Nephron progenitor cell (in vitro differentiated cells): ENCODE results near the gene POLA1.
"Not testable (repeated sequence)": the region's sequence is repeated elsewhere in the genome, so short reads cannot be mapped to it uniquely, and the experiment has no call there.

Source experiments
- DNase-seq: peaks from one replicate; pipeline ENCODE4 v3.0.0; 2021
- H3K27ac Mint-ChIP-seq: 2 replicates; pipeline ENCODE4 v1.8.0; 2021; ENCODE audit warnings: mild to moderate bottlenecking, moderate library complexity, mixed read lengths
- H3K27me3 Mint-ChIP-seq: 2 replicates; pipeline ENCODE4 v1.8.0; 2021; ENCODE audit warnings: mild to moderate bottlenecking, low read depth, mixed read lengths; ENCODE audit not compliant: poor library complexity
- H3K36me3 Mint-ChIP-seq: 2 replicates; pipeline ENCODE4 v1.8.0; 2021; ENCODE audit warnings: low read depth, mixed read lengths
- H3K4me1 Mint-ChIP-seq: 2 replicates; pipeline ENCODE4 v1.8.0; 2021; ENCODE audit warnings: mixed read lengths
- H3K4me3 Mint-ChIP-seq: 2 replicates; pipeline ENCODE4 v1.8.0; 2021; ENCODE audit warnings: mild to moderate bottlenecking, moderate library complexity, mixed read lengths
- H3K9me3 Mint-ChIP-seq: 2 replicates; pipeline ENCODE4 v1.8.0; 2021; ENCODE audit warnings: mild to moderate bottlenecking, moderate library complexity, mixed read lengths
- TF ChIP-seq, protein P1 (sequence below): fragments of 200-600 bp; sonication (generic); IDR thresholded peaks from 2 replicates; pipeline ENCODE4 v1.5.0; 2021; ENCODE audit warnings: antibody characterized with exemption

The POLA1 gene

DNA sequence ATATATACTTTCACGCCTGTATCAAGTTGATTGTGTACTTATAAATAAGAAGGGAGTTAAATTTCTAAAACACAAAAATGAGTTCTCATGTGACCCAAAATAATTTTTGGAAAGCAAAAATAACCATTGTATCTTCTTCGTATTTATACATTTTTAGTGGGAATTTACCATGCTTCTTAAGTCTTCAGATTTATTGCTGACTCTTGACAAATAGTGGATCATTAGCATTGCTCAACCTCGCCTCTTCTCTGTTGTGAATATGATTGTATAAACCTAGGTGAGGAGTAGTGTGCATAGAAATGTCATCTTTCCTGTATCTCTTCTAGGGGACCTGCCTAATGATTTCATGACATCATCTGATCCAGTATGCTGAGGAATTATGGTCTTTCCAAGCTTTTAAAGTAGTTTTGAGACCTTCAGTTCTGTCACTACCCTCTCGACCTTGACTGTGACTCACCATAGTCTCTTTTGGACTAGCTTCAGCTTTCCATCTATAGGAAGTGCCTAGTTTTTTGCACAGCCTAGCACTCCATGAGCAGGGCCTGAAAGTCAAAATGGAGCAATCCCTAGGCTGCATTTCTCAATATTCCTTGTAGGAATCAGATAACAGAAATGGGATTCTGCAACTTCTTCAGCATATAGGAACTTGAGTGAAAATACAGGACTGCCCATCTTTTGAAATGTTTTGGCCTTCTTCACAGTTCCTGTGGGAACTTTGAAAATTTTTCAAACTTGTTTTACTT lies 164.5 kb downstream of the POLA1 start:
- H3K36me3 Mint-ChIP-seq, result peaks cover 36% of the 10 kb centered on the region
- no peaks in the 10 kb centered on the region for H3K27me3 Mint-ChIP-seq
- no peaks in the 10 kb centered on the region for H3K9me3 Mint-ChIP-seq
- DNase-seq, result no peak
- TF ChIP-seq, protein P1, sequence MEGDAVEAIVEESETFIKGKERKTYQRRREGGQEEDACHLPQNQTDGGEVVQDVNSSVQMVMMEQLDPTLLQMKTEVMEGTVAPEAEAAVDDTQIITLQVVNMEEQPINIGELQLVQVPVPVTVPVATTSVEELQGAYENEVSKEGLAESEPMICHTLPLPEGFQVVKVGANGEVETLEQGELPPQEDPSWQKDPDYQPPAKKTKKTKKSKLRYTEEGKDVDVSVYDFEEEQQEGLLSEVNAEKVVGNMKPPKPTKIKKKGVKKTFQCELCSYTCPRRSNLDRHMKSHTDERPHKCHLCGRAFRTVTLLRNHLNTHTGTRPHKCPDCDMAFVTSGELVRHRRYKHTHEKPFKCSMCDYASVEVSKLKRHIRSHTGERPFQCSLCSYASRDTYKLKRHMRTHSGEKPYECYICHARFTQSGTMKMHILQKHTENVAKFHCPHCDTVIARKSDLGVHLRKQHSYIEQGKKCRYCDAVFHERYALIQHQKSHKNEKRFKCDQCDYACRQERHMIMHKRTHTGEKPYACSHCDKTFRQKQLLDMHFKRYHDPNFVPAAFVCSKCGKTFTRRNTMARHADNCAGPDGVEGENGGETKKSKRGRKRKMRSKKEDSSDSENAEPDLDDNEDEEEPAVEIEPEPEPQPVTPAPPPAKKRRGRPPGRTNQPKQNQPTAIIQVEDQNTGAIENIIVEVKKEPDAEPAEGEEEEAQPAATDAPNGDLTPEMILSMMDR, result no peak
- H3K27ac Mint-ChIP-seq, result no peak overlapping the region
- H3K4me1 Mint-ChIP-seq, result peaks cover 9% of the 10 kb centered on the region
- H3K4me3 Mint-ChIP-seq, result no peak overlapping the region

DNA sequence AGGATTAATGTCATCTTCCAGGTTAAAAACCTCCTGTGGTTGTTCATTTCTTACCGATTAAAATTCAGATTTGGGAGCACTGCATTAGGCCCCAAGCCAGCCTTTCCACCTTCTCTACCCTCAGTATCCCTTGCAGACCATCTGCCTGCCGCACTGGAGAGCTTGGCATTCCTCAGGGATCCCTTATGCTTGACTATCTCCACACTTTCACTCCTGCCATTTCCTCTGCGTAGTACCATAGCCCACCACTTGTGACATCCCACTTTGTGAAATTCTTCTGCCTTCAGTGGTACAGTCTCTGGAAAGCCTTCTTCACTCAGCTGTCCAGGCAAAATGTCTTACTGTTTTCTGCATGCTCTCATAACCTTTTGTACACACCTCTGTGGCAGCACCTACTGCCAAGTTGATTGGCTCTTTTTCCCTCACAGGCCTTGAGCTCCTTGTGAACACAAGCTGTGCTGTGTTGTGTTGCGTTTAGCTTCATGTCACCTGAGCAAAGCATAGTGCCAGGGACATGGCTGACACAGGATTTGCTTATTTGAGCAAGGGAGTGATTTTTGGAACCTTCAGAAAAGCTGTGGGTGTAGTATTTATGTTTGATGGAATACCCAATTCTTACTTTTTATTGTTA lies 165.6 kb downstream of the POLA1 start:
- Mint-ChIP-seq H3K4me3 (no peak overlapping the region), H3K9me3 (no peaks in the 10 kb centered on the region), H3K4me1 (peaks cover 16% of the 10 kb centered on the region), H3K27me3 (no peaks in the 10 kb centered on the region), H3K36me3 (peaks cover 38% of the 10 kb centered on the region), H3K27ac (no peak overlapping the region)
- TF ChIP-seq, protein P1, result no peak
- DNase-seq, result no peak

DNA sequence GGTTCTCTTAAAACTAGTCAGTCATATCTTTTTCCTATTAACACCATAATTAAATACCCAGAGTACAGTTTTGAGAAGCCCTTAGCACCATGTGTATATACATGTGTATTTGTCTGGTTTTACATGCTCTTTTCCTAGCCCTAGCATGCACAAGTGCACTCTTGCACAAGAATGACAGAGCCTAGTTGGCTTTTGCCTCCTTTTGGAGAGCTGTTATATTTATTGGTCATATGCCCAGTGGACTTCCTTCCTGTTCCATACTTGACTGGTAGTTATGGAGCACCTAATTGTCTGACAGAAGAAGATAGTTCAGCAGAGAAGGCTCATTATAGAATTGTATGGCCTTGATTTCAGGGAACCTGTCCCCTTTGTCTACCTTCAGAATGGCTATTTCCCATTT lies 166.4 kb downstream of the POLA1 start:
- no peak overlapping the region for H3K27ac Mint-ChIP-seq
- peaks cover 16% of the 10 kb centered on the region for H3K4me1 Mint-ChIP-seq
- no peak overlapping the region for H3K4me3 Mint-ChIP-seq
- H3K9me3 Mint-ChIP-seq, result no peaks in the 10 kb centered on the region
- H3K27me3 Mint-ChIP-seq, result no peaks in the 10 kb centered on the region
- TF ChIP-seq, protein P1, result no peak
- no peak for DNase-seq
- H3K36me3 Mint-ChIP-seq, result peaks cover 36% of the 10 kb centered on the region

DNA sequence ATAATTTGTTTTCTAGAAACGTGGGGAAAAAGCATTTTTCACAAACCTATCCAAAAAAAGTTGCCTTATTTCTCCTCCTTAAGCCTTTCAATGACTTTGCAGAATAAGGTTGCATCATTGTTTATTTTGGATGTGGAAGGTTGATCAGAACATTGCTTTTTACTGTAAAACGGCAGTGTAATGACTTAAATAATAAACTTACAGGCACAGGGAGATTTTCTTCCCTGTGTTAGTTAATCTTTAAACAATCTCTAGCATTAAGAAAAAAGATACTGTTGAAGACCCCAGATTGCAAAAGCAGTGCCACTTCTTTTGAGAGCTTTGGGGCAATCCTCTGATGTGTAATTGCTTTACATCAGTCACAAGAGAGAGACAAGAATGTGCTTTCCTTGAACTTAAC lies 168.6 kb downstream of the POLA1 start:
- Mint-ChIP-seq H3K36me3 (peaks cover 31% of the 10 kb centered on the region), H3K4me3 (no peak overlapping the region), H3K4me1 (peaks cover 16% of the 10 kb centered on the region), H3K27ac (no peak overlapping the region), H3K27me3 (no peaks in the 10 kb centered on the region), H3K9me3 (no peaks in the 10 kb centered on the region)
- DNase-seq, result no peak
- TF ChIP-seq, protein P1, result no peak

DNA sequence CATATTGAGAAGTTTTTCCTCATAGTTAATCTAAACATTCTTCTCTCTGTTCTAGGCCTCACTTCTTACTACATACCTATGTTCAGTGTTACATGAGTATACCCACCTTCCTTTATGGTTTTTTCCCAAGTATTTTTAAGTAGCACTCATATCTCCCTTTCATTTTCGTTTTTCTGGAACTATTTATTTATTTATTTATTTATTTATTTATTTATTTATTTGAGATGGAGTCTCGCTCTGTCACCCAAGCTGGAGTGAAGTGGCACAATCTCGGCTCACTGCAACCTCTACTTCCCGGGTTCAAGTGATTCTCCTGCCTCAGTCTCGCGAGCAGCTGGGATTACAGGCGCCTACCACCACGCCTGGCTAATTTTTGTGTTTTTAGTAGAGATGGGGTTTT lies 170.1 kb downstream of the POLA1 start:
- Mint-ChIP-seq H3K4me1 (peaks cover 16% of the 10 kb centered on the region), H3K27ac (peak overlapping the region; percentile 4), H3K36me3 (peaks cover 34% of the 10 kb centered on the region)
- not testable (repeated sequence) for H3K4me3 Mint-ChIP-seq, H3K9me3 Mint-ChIP-seq, DNase-seq, H3K27me3 Mint-ChIP-seq

DNA sequence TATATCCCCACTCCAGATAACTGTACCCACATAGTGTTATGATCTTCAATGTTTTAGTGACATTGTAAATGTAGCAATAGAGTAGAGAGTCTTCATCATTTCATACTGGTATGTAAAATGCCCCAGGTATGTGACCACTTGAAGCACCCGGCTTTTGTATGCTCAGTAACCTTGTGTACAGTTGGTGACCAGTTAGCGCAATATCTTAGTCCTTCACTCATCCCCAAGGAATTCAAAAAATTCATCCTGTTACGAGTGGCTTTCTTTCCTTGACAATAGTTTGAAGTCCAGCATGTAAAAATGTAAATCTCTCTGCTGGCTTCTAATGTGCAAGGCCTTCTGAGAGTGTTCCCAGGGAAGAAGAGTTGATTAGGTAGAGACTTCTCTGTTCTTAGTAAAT lies 176.4 kb downstream of the POLA1 start:
- no peak overlapping the region for H3K27ac Mint-ChIP-seq
- H3K4me3 Mint-ChIP-seq, result no peak overlapping the region

More for the DNA sequence above, 176.4 kb downstream of the POLA1 start:
- Mint-ChIP-seq H3K9me3 (no peaks in the 10 kb centered on the region), H3K4me1 (no peaks in the 10 kb centered on the region), H3K36me3 (peaks cover 13% of the 10 kb centered on the region), H3K27me3 (no peaks in the 10 kb centered on the region)
- TF ChIP-seq, protein P1, result no peak
- DNase-seq, result no peak
